HG02763 (cell line): ENCODE data around the gene IL1RAPL1.

Experiments
- ATAC-seq: cut with Tn5 transposase; IDR thresholded peaks from one replicate; pipeline ENCODE4 v1.9.1; 2021; ENCODE audit warnings: mild to moderate bottlenecking, moderate library complexity; ENCODE audit not compliant: unreplicated experiment

The IL1RAPL1 gene

DNA sequence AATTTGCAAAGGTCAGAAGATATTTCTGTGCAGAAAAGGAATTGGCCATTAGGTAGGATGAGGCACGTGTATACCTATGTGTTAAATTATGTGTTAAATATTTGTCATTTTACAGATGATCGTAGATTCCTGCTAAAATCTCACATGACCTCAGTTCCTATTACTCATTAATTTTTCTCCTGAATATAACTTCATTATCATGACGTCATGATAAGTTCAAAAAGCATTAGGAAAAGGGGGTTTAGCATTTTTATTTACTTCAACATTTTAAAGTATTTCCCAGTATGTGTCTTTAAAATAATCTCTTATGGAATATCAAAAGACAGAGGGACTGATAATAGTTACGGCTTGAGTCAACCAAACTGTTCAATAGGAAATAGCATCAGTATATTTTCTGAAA lies 372.8 kb downstream of the IL1RAPL1 start:
- ATAC-seq: no peak

DNA sequence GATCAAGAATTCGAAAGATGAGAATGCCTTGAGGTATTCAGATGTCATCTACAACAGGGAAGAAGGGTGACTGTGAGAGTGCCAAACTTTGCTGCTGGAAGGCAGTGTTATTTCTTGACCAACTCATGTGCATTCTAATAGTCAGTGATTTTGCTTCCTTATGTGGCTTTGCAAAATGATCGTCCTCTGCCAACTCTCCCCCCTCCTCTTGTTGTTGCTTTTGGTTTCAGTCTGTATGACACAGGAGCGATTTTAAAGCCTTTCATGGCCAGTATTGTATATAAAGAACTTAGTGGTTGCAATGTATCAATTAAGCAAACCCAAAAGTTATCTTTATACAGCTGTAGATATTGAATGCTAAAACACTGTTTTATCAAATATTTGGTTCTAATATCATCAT lies 379.1 kb downstream of the IL1RAPL1 start:
- no peak for ATAC-seq

DNA sequence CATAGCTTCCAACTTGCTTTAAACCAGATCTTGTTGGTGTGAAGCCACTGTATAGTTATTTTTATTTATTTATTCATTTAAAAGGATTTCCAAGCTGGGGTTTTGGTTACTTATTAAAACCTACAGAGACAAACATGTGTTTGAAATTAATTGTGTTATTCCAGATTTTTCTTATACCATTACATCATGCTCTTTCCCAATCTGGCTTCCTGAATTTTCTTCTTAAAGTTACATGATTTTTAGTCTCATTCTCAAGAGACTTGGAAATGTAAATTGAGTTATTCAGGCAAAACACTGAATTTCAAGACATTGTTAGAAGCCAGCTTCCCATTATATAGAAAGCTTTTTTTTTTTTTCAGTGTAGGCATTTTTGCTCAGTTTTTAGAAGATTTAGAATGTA lies 381.9 kb downstream of the IL1RAPL1 start:
- no peak for ATAC-seq

DNA sequence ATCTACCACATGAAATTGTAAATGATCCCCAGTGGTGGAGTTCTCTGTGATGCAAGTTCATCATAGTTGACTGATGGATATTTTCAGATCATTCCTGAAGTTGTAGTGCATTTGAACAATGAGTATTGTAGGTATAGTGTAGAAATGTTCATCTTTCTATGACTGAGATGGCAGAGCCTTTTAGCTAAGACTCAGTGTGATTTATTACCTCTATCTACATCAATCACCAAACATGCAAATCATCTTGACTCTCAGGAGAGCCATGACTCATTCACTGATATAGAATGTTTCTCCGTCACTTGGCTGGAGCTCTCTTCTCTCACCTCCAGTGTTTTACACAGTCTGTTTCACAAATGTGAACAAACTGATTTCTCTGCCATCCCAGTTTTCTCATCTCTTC lies 392.6 kb downstream of the IL1RAPL1 start:
- ATAC-seq: no peak

DNA sequence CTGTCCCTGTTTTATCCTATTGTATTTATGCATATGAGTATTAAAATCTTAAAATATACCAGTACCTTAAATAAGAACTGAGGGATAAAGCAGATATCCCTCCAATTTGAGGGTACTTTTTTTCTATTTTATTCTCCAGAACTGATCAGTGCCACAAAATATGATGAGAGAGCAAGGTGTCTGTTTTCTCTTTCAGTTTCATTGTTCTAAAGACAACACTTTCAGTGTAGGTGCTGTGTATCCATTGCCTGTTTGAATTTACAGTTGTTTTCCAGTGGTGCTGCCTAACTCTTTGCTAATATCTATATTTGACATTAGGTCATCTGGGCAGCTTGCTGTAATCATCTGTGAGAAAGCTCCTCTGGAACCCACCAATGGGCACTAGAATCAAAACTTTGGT lies 394.7 kb downstream of the IL1RAPL1 start:
- ATAC-seq: no peak

DNA sequence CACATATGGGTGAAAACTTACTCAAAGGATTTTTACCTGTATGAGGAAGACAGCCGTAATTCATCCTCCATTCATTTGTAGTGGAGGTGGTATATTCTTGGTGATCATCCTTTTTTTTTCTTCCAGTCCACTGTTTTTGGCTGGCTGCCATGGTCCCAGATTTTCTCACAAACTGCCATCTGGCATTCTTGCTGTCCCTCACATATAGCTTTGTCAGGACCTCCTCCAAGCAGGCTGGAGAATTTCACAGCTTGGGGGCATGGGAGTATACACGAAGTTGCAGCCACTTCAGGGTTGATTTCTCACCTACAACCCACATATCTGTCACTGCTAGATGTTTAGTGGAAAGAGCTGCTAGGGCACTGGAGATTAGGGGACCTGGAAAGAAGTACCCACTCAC lies 401.0 kb downstream of the IL1RAPL1 start:
- no peak for ATAC-seq

DNA sequence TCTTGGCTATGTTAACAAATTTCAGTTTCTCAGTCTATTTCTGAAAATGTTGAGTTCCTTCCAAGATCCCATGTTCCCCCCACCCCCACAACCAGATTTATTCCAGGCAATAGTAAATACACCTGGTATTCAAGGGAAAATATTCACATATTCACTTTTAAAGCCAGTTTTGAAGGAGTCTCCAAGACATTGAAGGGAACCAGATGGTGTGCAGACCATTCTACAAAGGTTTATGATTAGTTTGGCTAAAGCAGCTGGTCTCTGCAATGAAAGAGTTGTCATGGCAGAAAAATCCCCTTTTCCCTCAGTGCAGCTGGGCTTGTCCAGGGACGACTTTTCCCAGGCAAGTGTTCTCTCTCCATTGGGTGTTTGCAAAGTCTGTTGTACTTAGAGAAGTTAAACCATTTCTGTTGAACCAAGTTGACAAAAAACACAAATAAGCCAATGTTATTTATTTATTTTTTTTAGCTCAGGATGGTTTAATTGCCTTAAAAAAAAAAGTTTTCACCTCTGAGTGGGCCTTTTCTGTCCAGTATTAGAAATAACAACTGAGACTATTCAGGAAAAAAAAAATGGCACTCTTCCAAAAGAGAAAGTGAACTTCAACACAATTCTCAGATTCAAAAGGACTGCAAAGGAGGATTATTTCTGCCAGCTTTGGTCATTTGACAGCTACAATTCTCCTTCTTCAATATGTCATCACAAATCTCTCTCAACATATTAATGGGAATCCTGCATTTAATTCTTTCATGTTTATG lies 410.6 kb downstream of the IL1RAPL1 start:
- no peak for ATAC-seq

DNA sequence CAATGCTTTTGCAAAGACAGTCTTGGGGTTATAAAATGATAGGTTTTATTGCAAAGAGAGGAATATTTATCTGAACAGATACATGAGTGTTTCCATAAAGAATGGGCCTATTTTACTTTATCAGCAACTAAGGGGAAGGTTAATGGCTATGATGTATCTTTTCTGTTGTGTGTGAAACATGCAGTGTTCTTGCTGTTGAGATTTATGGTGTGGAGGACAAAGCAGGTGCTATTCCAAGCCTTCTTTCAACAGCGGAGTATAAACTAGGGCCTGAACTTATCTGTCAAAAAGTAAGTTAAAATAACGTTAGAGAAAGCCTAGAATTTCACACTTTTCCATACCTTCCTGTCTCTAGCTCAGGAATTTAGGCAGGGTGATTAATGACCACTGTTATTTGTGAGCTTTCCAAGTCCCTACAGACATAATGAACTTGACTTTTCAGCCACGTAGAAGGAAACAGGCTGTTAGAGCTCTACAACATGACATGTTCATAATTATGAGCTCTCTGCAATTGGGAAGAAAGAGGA lies 411.4 kb downstream of the IL1RAPL1 start:
- no peak for ATAC-seq

DNA sequence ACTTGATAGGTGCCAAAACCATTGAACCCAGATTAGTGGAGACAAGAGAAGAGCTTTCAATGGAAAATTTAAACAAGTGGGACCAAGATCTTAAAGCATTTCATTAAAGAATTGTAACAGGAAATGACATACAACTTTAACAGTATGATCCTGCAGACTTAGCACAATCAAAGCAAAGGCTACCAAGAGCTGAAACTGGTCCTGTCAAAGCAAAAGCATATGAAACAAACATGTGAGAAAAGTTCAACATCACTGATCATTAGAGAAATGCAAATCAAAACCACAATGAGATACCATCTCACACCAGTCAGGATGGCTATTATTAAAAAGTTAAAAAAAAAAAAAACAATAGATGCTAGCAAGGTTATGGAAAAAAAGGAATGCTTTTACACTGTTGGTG lies 425.6 kb downstream of the IL1RAPL1 start:
- ATAC-seq: no peak

DNA sequence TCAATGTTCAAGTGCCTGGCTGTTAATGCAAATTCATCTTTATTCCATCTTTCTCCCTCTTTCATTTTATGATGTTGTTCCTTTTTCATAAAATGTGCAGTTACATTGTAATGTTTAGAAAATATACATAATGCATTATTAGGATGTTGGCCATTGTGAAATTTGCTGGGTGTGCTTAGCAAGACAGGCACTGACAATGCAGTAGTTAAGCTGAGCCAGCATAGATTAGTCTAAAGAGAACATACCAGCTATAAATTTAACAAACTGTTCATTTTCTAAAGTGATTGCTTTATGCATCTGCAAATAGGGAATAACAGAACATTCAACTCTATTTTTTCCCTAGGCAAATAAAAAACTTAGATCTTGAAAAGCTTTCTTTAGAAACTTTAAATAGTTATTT lies 436.0 kb downstream of the IL1RAPL1 start:
- ATAC-seq: no peak

DNA sequence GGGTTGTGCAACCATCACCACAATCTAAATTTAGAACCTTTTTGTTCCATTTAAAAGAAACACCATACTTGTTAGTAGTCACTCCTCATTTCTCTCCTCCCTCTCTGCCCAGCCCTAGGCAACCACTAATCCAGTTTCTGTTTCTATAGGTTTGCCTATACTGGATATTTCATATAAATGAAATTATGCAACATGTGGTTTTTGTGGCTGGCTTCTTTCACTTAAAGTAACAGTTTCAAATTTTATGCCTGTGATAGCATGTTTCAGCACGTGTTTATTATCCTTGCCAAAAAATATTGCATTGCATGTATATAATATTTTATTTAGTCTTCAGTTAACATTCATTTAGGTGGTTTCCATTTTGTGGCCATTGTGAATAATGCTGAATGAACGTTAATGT lies 437.6 kb downstream of the IL1RAPL1 start:
- no peak for ATAC-seq

DNA sequence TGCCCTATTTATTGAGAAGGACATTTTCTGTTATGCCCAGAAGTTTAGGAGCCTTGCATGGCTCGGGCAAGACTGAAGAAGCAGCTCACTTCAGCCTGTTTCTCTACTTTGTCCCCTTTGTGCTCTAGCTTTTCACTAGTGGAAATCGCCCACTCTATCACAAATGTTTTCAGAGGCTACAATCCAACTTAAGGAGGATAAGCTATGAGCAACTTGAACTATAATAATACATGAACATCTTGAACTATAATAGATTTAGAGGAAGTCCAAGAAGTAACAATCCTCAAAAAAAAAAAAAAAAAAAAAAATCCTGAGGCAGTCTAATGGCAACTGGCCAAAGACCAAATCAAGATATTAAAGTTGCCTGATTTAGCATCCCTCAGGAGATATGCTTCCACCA lies 452.3 kb downstream of the IL1RAPL1 start:
- ATAC-seq: no peak

DNA sequence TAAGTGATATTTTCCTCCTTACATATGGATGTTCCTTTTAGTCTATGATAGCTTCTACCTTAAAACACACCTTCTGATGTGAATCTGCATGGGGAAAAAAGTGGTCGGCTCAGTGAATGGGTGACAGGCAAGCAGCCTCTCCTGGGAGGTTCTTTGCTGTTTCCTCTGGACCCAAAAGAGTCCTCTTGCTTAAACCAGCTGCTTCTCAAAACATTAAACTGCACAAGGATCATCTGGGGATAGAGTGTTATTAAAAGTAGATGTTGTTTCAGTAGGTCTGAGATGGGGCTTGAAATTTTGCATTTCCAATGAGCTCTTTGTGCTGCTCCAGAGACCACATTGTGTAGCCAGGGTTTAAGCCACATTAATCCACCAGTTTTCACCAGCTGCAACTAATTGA lies 452.9 kb downstream of the IL1RAPL1 start:
- no peak for ATAC-seq

DNA sequence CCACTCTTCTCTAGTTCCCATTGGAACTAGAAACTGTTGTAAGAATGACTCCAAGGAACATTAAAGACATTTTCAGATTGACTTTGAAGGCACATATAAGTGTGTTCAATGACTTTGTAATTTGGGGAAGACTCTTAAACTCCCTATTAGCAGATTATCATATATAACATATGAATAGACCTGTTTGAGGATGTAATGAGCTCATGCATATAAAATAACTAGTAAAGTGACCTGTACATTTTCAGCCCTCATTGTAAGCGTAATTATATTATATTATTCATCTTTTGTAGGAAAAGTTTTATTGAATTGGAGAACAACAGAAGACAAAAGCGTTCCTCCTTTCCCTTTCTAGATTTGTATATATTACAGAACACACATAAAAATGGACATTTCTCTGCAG lies 455.1 kb downstream of the IL1RAPL1 start:
- no peak for ATAC-seq

DNA sequence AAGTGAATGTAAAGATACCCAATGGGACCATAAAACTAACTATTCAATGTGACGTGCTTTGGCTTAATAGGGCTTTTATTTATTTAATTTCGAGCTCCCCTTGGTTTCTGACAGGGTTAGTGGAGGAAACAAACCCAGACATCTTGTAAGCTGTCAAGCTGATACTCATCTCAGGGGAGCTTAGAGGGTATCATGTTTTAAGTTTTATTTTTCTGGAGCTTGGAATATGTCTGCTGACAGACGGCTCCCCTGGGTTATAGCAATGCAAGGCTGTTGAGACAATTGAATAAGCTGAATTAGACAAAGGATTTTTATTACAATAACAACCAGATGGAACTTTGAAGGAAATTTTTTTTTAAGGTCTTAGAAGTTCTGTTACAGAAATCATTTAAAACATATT lies 456.5 kb downstream of the IL1RAPL1 start:
- no peak for ATAC-seq

DNA sequence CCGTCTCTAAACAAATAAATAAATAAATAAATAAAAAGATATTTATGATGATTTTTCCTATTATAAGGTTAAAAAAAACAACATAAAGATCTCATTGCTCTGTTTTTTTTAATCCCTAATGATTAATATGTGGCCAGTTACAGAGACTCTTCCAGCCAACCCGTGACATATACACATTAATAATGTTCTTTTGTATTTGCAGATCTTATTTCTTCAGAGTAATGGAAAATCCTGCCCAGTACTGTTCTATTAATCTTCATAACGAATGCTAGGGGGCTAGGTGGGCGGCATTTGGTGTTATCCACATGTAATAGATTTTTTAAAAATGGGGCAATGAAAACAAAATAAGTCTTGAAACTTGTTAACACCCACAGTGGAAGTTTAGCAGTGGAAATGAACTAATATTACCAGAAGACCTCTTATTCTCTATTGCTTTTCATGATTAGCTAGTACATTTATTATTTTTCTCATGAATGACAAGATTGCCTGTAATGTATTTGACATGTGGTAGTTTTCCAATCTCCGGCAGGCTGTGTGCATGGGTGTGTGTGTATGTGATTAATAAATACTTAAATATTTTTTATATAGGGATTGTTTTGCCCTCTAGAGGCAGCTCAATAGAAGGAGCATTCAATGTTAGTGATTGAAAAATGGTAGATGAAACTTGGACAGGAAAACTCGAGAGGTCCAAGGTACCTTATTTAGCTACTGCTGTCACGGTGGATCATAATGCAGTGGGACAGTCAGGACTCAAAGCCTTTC lies 457.4 kb downstream of the IL1RAPL1 start:
- no peak for ATAC-seq

DNA sequence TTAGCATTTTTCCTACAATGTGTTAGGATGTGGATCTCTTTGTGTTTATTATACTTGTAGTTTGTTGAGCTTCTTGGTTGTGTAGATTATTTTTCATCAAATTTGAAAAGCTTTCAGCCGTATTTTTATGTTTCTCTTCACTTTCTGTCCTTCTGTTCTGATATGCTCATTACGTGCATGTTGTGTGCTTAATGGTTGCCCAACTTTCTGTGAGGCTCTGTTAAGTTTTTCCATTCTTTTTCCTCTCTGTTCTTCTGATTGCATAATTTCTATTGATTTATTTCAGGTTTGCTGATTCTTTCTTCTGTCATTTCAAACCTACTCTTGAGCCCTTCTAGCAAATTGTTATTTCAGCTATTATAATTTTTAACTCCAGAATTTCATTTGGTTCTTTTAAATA lies 478.2 kb downstream of the IL1RAPL1 start:
- no peak for ATAC-seq

DNA sequence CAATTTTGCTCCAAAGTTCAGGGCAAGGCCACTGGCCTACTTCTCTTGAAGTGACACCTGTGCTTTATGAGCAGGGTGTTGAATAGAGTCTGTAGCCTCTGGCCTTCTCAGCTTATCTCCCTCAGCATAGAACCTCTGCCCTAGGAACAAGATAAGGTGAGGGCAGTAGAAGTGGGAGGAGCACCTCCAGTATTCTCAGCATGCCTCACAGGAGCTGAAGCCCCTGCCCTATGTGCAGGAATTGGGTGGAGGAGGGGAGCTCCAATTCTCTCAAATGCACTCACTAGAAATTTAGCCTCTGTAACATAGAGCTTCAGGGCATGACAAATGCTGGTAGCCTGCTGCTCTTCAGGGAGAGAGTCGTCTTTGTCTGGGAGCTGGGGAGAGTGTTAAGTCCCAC lies 479.3 kb downstream of the IL1RAPL1 start:
- no peak for ATAC-seq

DNA sequence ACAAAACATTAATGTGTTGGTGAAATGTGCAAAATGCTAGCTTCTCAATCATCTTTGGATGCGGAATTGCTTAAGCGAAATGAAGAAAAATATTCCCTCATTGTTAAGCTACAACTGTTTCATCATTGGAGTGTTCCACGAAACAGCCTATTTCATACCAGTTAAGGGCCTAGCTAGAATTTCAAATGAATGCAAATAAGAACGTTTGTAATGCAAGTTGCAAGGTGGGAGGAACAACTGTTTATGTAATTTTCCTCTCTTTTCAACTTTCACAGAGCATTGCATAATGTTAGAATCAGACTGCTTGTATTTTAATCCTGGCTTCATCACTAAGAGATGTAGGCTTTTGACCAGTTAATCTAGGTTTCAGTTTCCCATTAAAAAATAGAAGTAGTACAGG lies 480.1 kb downstream of the IL1RAPL1 start:
- no peak for ATAC-seq

DNA sequence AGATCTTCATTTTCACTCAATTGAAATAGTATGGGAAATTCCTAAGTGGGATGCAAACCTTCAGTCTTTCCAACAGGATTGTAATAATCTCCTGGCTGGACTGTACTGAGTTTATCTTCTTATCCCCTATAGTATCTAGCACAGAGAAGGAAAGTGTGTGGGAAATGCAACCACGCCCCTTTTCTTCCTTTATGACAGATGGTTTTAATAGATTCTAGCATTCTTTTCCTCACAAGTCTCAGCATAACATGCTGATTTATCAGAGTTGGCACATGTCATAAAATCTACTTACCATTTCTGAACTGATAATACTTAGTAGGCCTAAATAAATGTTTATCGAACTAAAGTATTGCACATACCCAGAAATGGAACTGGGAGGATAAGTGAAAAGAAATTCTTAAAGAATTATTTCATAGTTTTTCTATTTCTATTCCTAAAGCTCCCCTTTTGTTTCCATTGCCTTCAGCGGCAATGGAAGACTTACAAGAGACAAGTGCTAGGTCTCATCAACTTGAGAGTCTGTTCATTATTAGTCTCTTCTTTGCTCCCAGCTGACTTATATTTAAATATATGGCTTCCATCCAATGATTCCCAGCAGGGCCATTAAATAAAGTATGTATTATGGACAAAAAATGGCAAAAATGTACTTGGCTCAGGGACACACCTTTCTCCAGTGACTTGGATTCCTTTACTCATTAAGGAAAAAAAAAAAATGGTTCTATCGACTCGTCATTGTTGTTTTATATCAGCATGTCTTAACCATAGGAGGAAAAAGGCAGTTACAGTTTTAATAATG lies 484.5 kb downstream of the IL1RAPL1 start:
- no peak for ATAC-seq

DNA sequence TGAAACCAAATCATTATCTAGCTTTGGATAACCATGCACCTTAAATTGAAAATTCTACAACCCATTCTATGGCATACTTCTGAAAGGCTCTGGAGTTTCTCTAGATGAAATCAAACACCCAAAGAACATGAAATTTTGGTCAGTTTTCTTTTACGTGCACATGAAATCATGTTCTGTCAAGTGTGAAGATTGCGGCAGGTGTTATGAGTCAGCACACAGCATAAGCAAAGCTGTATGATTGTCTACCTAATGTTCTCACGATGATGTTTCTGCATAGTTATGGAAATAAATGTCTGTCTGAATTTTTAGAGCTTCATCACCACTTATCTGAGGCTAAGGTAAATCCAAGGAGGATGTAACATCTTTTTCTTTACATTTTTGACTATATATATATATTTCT lies 495.3 kb downstream of the IL1RAPL1 start:
- ATAC-seq: no peak

DNA sequence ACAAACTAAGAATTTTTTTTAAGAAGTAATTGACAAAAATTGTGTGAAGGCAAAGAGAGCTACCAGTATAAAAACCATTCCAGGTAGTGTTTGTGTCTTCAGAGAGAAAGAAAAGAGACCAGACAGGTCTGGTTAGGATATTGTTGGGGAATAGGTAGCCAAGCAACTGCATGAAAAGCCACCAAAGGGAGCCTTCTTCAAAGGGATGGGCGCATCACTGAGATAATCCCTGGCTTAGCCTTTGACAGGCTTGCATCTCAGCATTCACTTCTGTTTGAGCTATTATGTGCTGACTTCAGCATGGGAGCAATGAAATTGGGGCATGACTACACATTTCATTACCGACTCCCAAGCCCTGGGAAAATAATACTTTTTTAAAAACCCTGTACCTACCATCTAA lies 496.6 kb downstream of the IL1RAPL1 start:
- ATAC-seq: no peak
